H9 (cell line): ENCODE data around the gene PDE4C. TPM values are rescaled to one million over a fixed set of nuclear protein-coding genes. Genes with fewer than 3 reads are reported as not detected.

ENCODE experiments used
- DNase-seq: peaks from one replicate; pipeline ENCODE4 v3.0.0-alpha.2; 2017
- H2AFZ ChIP-seq: one replicate; pipeline ENCODE4 v1.6.1; 2013; ENCODE audit warnings: mild to moderate bottlenecking, low read length, control low read depth, moderate library complexity
- H2AK5ac ChIP-seq: 2 replicates; pipeline ENCODE4 v1.6.1; 2013; ENCODE audit warnings: low read length, control low read depth, mixed read lengths; ENCODE audit not compliant: insufficient read length
- H2BK120ac ChIP-seq: one replicate; pipeline ENCODE4 v1.6.1; 2013; ENCODE audit warnings: low read depth, mild to moderate bottlenecking, low read length, control low read depth, inconsistent platforms; ENCODE audit not compliant: poor library complexity, severe bottlenecking
- H2BK12ac ChIP-seq: 2 replicates; pipeline ENCODE4 v1.6.1; 2013; ENCODE audit warnings: low read length, control low read depth, mixed read lengths, low read depth; ENCODE audit not compliant: insufficient read length
- H2BK15ac ChIP-seq: 2 replicates; pipeline ENCODE4 v1.6.1; 2013; ENCODE audit warnings: low read depth, low read length, control low read depth
- H2BK20ac ChIP-seq: one replicate; pipeline ENCODE4 v1.6.1; 2013; ENCODE audit warnings: low read depth, mild to moderate bottlenecking, low read length, control low read depth, inconsistent platforms; ENCODE audit not compliant: poor library complexity, severe bottlenecking
- H2BK5ac ChIP-seq: 2 replicates; pipeline ENCODE4 v1.6.1; 2013; ENCODE audit warnings: low read length, control low read depth, mixed read lengths; ENCODE audit not compliant: insufficient read length
- H3K14ac ChIP-seq: 2 replicates; pipeline ENCODE4 v1.6.1; 2013; ENCODE audit warnings: low read length, control low read depth; ENCODE audit not compliant: insufficient read depth
- H3K18ac ChIP-seq: 2 replicates; pipeline ENCODE4 v1.6.1; 2013; ENCODE audit warnings: low read depth, mild to moderate bottlenecking, mixed read lengths, low read length, control low read depth; ENCODE audit not compliant: insufficient read length
- H3K23ac ChIP-seq: 2 replicates; pipeline ENCODE4 v1.6.1; 2013; ENCODE audit warnings: low read length, control low read depth, mixed read lengths, low read depth; ENCODE audit not compliant: insufficient read length
- H3K23me2 ChIP-seq: 2 replicates; pipeline ENCODE4 v1.6.1; 2013; ENCODE audit warnings: low read depth, mild to moderate bottlenecking, mixed read lengths, low read length, control low read depth; ENCODE audit not compliant: insufficient read length, poor library complexity, severe bottlenecking
- H3K27ac ChIP-seq: 2 replicates; pipeline ENCODE4 v1.5.1; 2013; ENCODE audit warnings: low read length, control low read depth, mixed read lengths, low read depth; ENCODE audit not compliant: insufficient read length
- H3K27me3 ChIP-seq: 2 replicates; pipeline ENCODE4 v1.6.1; 2013; ENCODE audit warnings: low read length, control low read depth, inconsistent platforms; ENCODE audit not compliant: insufficient read depth
- H3K4ac ChIP-seq: 2 replicates; pipeline ENCODE4 v1.6.1; 2013; ENCODE audit warnings: low read depth, mild to moderate bottlenecking, control low read depth, inconsistent platforms, low read length, moderate library complexity
- H3K4me1 ChIP-seq: 2 replicates; pipeline ENCODE4 v1.6.1; 2013; ENCODE audit warnings: low read length, control low read depth, inconsistent platforms; ENCODE audit not compliant: insufficient read depth
- H3K4me2 ChIP-seq: 2 replicates; pipeline ENCODE4 v1.6.1; 2013; ENCODE audit warnings: low read length, control low read depth, mixed read lengths; ENCODE audit not compliant: insufficient read length, insufficient read depth
- H3K56ac ChIP-seq: 2 replicates; pipeline ENCODE4 v1.6.1; 2013; ENCODE audit warnings: low read depth, mild to moderate bottlenecking, mixed read lengths, low read length, control low read depth; ENCODE audit not compliant: insufficient read length
- H3K79me1 ChIP-seq: 2 replicates; pipeline ENCODE4 v1.6.1; 2013; ENCODE audit warnings: low read depth, mild to moderate bottlenecking, moderate library complexity, low read length, control low read depth, inconsistent platforms; ENCODE audit not compliant: insufficient read depth, poor library complexity, severe bottlenecking
- H3K79me2 ChIP-seq: 2 replicates; pipeline ENCODE4 v1.6.1; 2013; ENCODE audit warnings: low read length, control low read depth, inconsistent platforms; ENCODE audit not compliant: insufficient read depth
- H3K9ac ChIP-seq: 2 replicates; pipeline ENCODE4 v1.6.1; 2013; ENCODE audit warnings: low read length, control low read depth, mixed read lengths; ENCODE audit not compliant: insufficient read length; ENCODE audit errors: extremely low read depth
- H3K9me3 ChIP-seq: one replicate; pipeline ENCODE4 v1.6.1; 2013; ENCODE audit warnings: low read depth, low read length, inconsistent platforms; ENCODE audit not compliant: control insufficient read depth
- H3T11ph ChIP-seq: one replicate; pipeline ENCODE4 v1.6.1; 2013; ENCODE audit warnings: mild to moderate bottlenecking, low read length, control low read depth, inconsistent platforms
- H4K20me1 ChIP-seq: one replicate; pipeline ENCODE4 v1.6.1; 2013; ENCODE audit not compliant: control insufficient read depth, insufficient read length, insufficient read depth
- H4K5ac ChIP-seq: 2 replicates; pipeline ENCODE4 v1.6.1; 2013; ENCODE audit warnings: low read depth, mild to moderate bottlenecking, mixed read lengths, low read length, control low read depth; ENCODE audit not compliant: insufficient read length
- H4K8ac ChIP-seq: replicated peaks from 2 replicates; pipeline ENCODE4 v1.6.1; 2013; ENCODE audit warnings: low read length, control low read depth, mixed read lengths, low read depth; ENCODE audit not compliant: insufficient read length
- H4K91ac ChIP-seq: 2 replicates; pipeline ENCODE4 v1.6.1; 2013; ENCODE audit warnings: low read depth, mild to moderate bottlenecking, moderate library complexity, mixed read lengths, low read length, control low read depth; ENCODE audit not compliant: insufficient read length
- H3K27ac Mint-ChIP-seq, 3 experiments: 2 replicates in 2 of 3; 3 replicates in 1 of 3; pipeline ENCODE4 v1.8.0; 2020 to 2021; ENCODE audit warnings: mixed read lengths in 3 of 3, mild to moderate bottlenecking in 1 of 3, moderate library complexity in 1 of 3
- H3K27me3 Mint-ChIP-seq: 2 replicates; pipeline ENCODE4 v1.8.0; 2021; ENCODE audit warnings: low read depth, mild to moderate bottlenecking, moderate library complexity, mixed read lengths
- H3K36me3 Mint-ChIP-seq, 3 experiments: 2 replicates in 2 of 3; 3 replicates in 1 of 3; pipeline ENCODE4 v1.8.0; 2020 to 2021; ENCODE audit warnings: low read depth in 3 of 3, mixed read lengths in 3 of 3; ENCODE audit not compliant: insufficient read depth in 1 of 3
- H3K4me1 Mint-ChIP-seq, 2 experiments: 2 replicates each; pipeline ENCODE4 v1.8.0; 2020; ENCODE audit warnings: mixed read lengths in 2 of 2
- H3K4me3 Mint-ChIP-seq, 2 experiments: 2 replicates in 1 of 2; 3 replicates in 1 of 2; pipeline ENCODE4 v1.8.0; 2020 to 2021; ENCODE audit warnings: mild to moderate bottlenecking in 2 of 2, mixed read lengths in 2 of 2, moderate library complexity in 1 of 2
- H3K9me3 Mint-ChIP-seq, 2 experiments: 2 replicates in 1 of 2; 3 replicates in 1 of 2; pipeline ENCODE4 v1.8.0; 2020; ENCODE audit warnings: mild to moderate bottlenecking in 2 of 2, mixed read lengths in 2 of 2, moderate library complexity in 1 of 2
- WGBS: extraction: QIAGEN DNeasy Blood & Tissue Kit; methylation state at CpG from one replicate; pipeline ENCODE4 v1.1.7; 2013; ENCODE audit warnings: missing lambda C conversion rate, low lambda C conversion rate, mixed read lengths; ENCODE audit not compliant: insufficient read length; ENCODE audit errors: extremely low coverage; 5-methylcytosine and 5-hydroxymethylcytosine counted together
- total RNA-seq: library from RNA; stranded (reverse); gene quantifications from 2 replicates; pipeline ENCODE4 v1.2.1, GENCODE V29; 2021
- TF ChIP-seq, protein P1 (sequence below): fragments of 200-600 bp; sonication (generic); conservative IDR thresholded peaks from 3 replicates; pipeline ENCODE4 v1.8.0; 2021; ENCODE audit warnings: antibody characterized with exemption, mild to moderate bottlenecking

Gene PDE4C
- total RNA-seq, 1 experiment from 2014 or later: 1.8 TPM

DNA sequence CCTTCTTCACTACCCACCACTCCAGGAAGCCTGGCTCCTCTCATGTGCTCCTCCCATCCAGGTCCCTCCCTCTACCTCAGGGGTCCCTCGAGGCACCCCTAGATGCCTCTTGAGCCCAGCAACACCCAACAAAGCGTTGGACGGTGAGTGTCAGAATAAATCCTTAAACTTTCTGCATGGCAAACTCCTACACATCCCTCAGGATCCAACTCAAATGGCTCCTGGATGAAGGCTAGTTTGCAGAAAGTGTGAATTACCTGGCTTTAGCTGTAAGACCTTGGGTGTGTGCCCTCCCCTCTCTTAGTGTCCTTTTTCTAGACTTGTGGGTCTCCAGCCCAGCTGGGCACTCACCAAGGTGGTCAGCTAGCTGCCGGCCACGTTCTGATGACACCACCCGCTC lies 27.9 kb downstream of the PDE4C start:
- Histone ChIP-seq H3K27ac (no peak overlapping the region), H3K18ac (no peak overlapping the region)
- peaks cover 12 to 20% of the 10 kb centered on the region in 2 experiments for H3K4me1 Mint-ChIP-seq

More for the DNA sequence above, 27.9 kb downstream of the PDE4C start:
- Histone ChIP-seq H4K8ac (no peak overlapping the region), H2BK20ac (no peak overlapping the region), H3K23me2 (peaks cover 10% of the 10 kb centered on the region), H3K27me3 (no peaks in the 10 kb centered on the region), H3K14ac (no peak overlapping the region), H3K9me3 (no peaks in the 10 kb centered on the region), H2BK5ac (no peak overlapping the region), H3K4ac (no peak overlapping the region), H3T11ph (no peak overlapping the region), H2BK15ac (no peak overlapping the region), H4K20me1 (peaks cover 4% of the 10 kb centered on the region), H2BK120ac (no peak overlapping the region), H4K5ac (no peak overlapping the region), H2AK5ac (no peak overlapping the region), H3K4me1 (no peaks in the 10 kb centered on the region; the same call in 1 of the 2 replicates), H3K56ac (no peak overlapping the region), H2BK12ac (no peak overlapping the region), H3K9ac (no peak overlapping the region), H3K23ac (no peak overlapping the region), H3K4me2 (no peak overlapping the region), H3K79me2 (peaks cover 2% of the 10 kb centered on the region; the same call in 1 of the 2 replicates), H2AFZ (no peak overlapping the region), H4K91ac (no peak overlapping the region), H3K79me1 (peaks cover 6% of the 10 kb centered on the region)
- no peak overlapping the region; a peak in 1 of 5 replicates for H3K4me3 Mint-ChIP-seq
- no CpG with 5 or more reads among the region's 6 CpGs for WGBS
- no peak for DNase-seq
- H3K27ac Mint-ChIP-seq: peak overlapping the region in 2 of 3 experiments; percentile 24 to 89; a peak in 1 of 7 replicates
- peaks cover 3% of the 10 kb centered on the region; the same call in 1 of the 2 replicates for H3K27me3 Mint-ChIP-seq
- peaks cover 24 to 53% (median 46%) of the 10 kb centered on the region in 3 experiments for H3K36me3 Mint-ChIP-seq
- TF ChIP-seq, protein P1, sequence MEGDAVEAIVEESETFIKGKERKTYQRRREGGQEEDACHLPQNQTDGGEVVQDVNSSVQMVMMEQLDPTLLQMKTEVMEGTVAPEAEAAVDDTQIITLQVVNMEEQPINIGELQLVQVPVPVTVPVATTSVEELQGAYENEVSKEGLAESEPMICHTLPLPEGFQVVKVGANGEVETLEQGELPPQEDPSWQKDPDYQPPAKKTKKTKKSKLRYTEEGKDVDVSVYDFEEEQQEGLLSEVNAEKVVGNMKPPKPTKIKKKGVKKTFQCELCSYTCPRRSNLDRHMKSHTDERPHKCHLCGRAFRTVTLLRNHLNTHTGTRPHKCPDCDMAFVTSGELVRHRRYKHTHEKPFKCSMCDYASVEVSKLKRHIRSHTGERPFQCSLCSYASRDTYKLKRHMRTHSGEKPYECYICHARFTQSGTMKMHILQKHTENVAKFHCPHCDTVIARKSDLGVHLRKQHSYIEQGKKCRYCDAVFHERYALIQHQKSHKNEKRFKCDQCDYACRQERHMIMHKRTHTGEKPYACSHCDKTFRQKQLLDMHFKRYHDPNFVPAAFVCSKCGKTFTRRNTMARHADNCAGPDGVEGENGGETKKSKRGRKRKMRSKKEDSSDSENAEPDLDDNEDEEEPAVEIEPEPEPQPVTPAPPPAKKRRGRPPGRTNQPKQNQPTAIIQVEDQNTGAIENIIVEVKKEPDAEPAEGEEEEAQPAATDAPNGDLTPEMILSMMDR: no peak
- H3K9me3 Mint-ChIP-seq: peaks cover 0 to 2% of the 10 kb centered on the region in 2 experiments; a peak in 1 of 5 replicates
